ENCODE results near the gene C1orf21.

C1orf21 gene

DNA sequence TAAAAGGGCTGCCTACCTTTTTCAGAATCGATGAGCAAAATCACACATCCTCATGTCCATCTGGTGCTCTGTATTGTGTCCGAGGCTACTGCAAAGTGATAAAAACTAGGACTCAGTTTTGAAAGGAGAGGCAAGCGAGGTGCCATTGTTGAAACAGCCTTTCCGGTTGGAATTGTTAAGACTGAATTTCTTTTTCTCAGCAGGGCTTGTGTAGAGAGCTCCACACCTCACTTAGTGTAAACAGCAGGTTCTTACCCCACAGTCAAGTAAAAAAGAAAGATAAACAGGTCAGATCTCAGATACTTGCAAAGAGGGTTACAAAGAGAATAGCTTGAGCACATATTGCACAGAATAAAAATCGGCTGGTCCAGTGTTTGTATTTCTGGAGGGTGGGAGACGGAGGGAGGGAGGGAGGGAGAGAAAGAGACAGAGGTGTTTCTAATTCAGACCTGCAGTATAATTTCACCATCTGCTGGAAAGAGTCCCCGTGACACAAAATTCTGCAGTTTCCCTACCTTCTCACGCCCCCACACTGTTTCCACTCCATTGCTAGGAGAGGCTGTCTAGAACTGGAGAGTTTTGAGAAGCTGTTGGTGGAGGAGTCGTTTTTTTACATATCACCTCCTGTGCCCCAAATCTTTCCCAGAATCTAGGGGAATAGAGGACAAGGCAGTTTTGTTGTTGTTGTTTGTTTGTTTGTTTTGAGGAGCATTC lies 285.3 kb downstream of the C1orf21 start:
- DNase-seq = no peak

DNA sequence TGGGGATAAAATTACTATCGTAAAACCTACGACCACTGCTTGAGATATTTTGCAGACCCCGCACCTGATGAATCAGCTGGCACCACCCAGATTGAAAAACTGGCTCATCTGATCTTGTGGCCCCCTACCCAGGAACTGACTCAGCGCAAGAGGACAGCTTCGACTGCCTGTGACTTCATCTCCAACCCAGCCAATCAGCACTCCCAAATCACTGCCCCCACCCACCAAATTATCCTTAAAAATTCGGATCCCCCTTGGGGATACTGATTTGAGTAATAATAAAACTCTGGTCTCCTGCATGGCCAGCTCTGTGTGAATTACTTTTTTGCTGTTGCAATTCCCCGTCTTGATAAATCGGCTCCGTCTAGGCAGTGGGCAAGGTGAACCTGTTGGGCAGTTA lies 286.5 kb downstream of the C1orf21 start:
- no peak for DNase-seq

GRCh38 chr1:184677344-184677743 lies 290.5 kb downstream of the C1orf21 start:
- DNase-seq = no peak

Measured in activated CD4-positive, alpha-beta T cell treated with anti-CD3 and anti-CD28 coated beads, Interleukin-2, Interleukin-6, amounts not matched to agents 100 ng/mL and 50 ng/mL, durations not matched to agents 16 hours and 8 hours (primary cell).